ENCODE data around the gene TNS3. TPM values are rescaled to one million over a fixed set of nuclear protein-coding genes. Genes with fewer than 3 reads are reported as not detected.

Gene TNS3
- total and polyA plus RNA-seq, 4 experiments from 2014 or later: 0.11 to 3.2 (median 1.3) TPM; not detected in 1

DNA sequence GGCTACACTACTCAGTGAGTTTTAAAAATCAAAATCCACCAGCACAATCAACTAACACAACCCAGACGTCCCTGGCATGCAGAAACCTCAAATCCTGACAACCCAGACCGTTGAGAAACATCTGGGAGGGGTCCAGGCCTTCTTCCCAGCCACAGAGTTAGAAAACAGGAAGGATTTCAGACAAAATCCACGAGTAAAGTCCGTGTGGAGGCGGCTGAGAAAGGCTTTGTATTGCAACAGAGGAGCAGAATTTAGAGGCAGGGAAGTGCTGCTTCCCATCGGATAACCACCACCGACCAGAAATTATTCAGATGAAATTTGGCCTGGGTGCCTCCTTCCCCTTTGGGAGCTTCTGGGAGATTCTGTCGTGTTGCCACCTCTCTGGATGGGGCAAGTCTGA is 61.5 kb downstream of the TNS3 start:
- no peaks in the 10 kb centered on the region for H3K36me3 ChIP-seq (ENCODE audit: insufficient read depth, low read length)
- H3K27me3 ChIP-seq (ENCODE audit: insufficient read depth, low read length): no peaks in the 10 kb centered on the region
- DNase-seq: no peak
- H3K9me3 ChIP-seq (ENCODE audit: control insufficient read depth in 1 of 2, low read length in 2 of 2): no peaks in the 10 kb centered on the region
- peaks cover 0 to 2% of the 10 kb centered on the region in 2 donors for H3K27me3 Mint-ChIP-seq
- H3K4me3 Mint-ChIP-seq: no peak overlapping the region
- no peak overlapping the region for H3K4me3 ChIP-seq (ENCODE audit: low read length in 2 of 2)
- no peaks in the 10 kb centered on the region for H3K36me3 Mint-ChIP-seq
- peaks cover 0 to 7% (median under 1%) of the 10 kb centered on the region in 8 donors for H3K9me3 Mint-ChIP-seq
- no peak overlapping the region for H3K27ac Mint-ChIP-seq
- intact Hi-C loops (cut with micrococcal nuclease): no loop called here
- H3K4me1 Mint-ChIP-seq: no peaks in the 10 kb centered on the region
- H3K27ac ChIP-seq (ENCODE audit: low read depth, low read length): no peak overlapping the region
- CTCF ChIA-PET (ENCODE audit: partially characterized antibody): no interaction called here
- H3K4me1 ChIP-seq (ENCODE audit: insufficient read depth, low read length): no peaks in the 10 kb centered on the region
- POLR2A ChIA-PET (ENCODE audit: partially characterized antibody): no interaction called here

DNA sequence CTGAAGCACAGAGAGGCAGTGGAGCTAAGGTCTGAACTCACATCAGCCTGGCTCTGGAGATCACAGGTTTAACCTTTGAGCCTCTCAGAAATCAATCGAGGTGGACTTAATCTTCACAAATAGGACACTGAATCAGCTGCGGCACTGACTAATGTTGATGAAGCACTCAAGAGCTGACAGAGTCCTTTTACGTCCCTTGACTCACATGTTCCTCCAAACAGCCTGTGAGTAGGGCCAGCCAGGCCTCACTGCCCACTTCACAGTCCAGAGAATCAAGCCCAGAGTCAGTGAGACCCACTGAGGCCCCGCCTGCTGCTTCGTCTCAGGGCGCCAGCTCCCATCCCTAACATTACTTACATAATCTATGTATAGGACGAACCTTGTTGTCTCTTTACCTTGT is 63.1 kb downstream of the TNS3 start:
- H3K4me3 ChIP-seq (ENCODE audit: low read length in 2 of 2): no peak overlapping the region

DNA sequence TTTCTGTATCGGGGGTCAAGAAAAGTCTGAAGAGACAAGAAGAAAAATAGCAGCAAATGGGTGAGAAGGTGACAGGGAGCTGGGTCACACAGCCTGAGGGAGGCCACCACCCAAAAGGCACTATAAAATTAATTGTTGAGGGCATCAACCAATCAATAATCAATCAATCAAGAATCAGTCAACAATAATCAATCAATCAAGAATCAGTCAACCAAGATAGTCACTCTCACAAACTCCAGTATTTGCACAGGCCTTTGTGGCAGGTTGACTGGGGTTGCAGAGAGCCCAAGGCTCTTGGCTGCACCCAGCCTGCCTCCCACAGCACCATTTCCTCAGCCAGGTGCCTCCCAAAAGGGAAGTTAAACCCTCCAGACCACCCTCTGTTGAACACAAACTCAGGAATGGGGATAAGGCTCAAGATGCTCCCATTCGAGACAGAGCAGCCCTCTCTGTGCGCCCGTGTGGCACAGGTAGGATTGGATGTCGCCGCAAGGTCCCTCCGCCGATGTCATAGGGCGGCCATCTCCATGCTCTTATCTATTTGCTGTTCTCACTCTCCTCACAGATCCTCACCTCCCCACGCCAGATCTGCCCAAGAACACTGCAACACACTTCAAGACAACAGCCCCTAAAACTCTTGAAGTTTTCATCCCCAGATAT is 64.0 kb downstream of the TNS3 start:
- POLR2A ChIA-PET (ENCODE audit: partially characterized antibody): no interaction called here
- Mint-ChIP-seq H3K36me3 (no peaks in the 10 kb centered on the region), H3K27ac (peak overlapping the region in 1 of 7 donors; percentile 52), H3K4me1 (no peaks in the 10 kb centered on the region), H3K9me3 (peaks cover 0 to 5% (median 0%) of the 10 kb centered on the region in 8 donors), H3K27me3 (peaks cover 0 to 2% of the 10 kb centered on the region in 2 donors), H3K4me3 (no peak overlapping the region)
- Histone ChIP-seq H3K27me3 (ENCODE audit: insufficient read depth, low read length) (no peaks in the 10 kb centered on the region), H3K9me3 (ENCODE audit: control insufficient read depth in 1 of 2, low read length in 2 of 2) (no peaks in the 10 kb centered on the region), H3K27ac (ENCODE audit: low read depth, low read length) (no peak overlapping the region), H3K36me3 (ENCODE audit: insufficient read depth, low read length) (no peaks in the 10 kb centered on the region), H3K4me3 (ENCODE audit: low read length in 2 of 2) (no peak overlapping the region), H3K4me1 (ENCODE audit: insufficient read depth, low read length) (no peaks in the 10 kb centered on the region)
- CTCF ChIA-PET (ENCODE audit: partially characterized antibody): no interaction called here
- no peak for DNase-seq
- intact Hi-C loops (cut with micrococcal nuclease): no loop called here

More for the DNA sequence above, 63.1 kb downstream of the TNS3 start:
- ChIA-PET POLR2A (ENCODE audit: partially characterized antibody) (no interaction called here), CTCF (ENCODE audit: partially characterized antibody) (no interaction called here)
- Histone ChIP-seq H3K27me3 (ENCODE audit: insufficient read depth, low read length) (no peaks in the 10 kb centered on the region), H3K9me3 (ENCODE audit: control insufficient read depth in 1 of 2, low read length in 2 of 2) (no peaks in the 10 kb centered on the region), H3K27ac (ENCODE audit: low read depth, low read length) (no peak overlapping the region), H3K36me3 (ENCODE audit: insufficient read depth, low read length) (no peaks in the 10 kb centered on the region), H3K4me1 (ENCODE audit: insufficient read depth, low read length) (no peaks in the 10 kb centered on the region)
- Mint-ChIP-seq H3K4me3 (no peak overlapping the region), H3K9me3 (peaks cover 0 to 6% (median 0%) of the 10 kb centered on the region in 8 donors), H3K36me3 (no peaks in the 10 kb centered on the region), H3K4me1 (no peaks in the 10 kb centered on the region), H3K27me3 (peaks cover 0 to 2% of the 10 kb centered on the region in 2 donors), H3K27ac (no peak overlapping the region)
- intact Hi-C loops (cut with micrococcal nuclease): no loop called here
- no peak for DNase-seq

DNA sequence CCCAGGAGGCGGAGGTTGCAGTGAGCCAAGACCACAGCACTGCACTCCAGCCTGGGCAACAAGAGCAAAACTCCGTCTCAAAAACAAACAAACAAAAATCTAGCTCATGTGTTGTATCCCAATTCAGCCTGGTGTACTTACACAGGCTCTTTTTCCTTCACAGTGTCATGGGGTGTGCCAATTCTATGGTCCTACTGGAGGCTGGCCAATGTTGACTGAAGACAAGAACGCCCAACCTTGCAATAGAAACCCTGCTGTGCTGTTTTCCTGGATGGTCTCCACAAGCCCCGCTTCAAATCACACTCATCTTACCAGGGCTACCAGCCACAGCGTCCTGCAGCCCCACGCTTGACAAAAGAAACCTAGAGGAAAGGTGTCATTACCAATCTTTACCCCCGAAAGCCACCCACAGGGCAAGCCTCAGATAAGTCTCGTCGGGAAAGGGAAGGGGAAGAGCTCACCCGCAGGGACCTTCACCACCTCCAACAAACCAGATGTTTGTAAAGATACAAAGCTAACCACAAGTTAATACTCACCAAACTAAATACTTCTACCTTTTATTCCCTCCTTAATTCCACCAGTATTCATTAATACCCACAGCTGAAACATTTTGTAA is 64.8 kb downstream of the TNS3 start:
- H3K27me3 Mint-ChIP-seq: no peaks in the 10 kb centered on the region
- ChIA-PET POLR2A (ENCODE audit: partially characterized antibody) (no interaction called here), CTCF (ENCODE audit: partially characterized antibody) (no interaction called here)
- no peak for DNase-seq
- no peaks in the 10 kb centered on the region for H3K27me3 ChIP-seq (ENCODE audit: insufficient read depth, low read length)
- no peaks in the 10 kb centered on the region for H3K36me3 ChIP-seq (ENCODE audit: insufficient read depth, low read length)
- no peak overlapping the region for H3K27ac ChIP-seq (ENCODE audit: low read depth, low read length)
- H3K4me3 Mint-ChIP-seq: no peak overlapping the region
- no peaks in the 10 kb centered on the region for H3K4me1 Mint-ChIP-seq
- intact Hi-C loops (cut with micrococcal nuclease): no loop called here
- no peak overlapping the region for H3K4me3 ChIP-seq (ENCODE audit: low read length in 2 of 2)
- H3K9me3 Mint-ChIP-seq: peaks cover 0 to 4% (median 0%) of the 10 kb centered on the region in 8 donors
- H3K27ac Mint-ChIP-seq: no peak overlapping the region
- H3K9me3 ChIP-seq (ENCODE audit: control insufficient read depth in 1 of 2, low read length in 2 of 2): no peaks in the 10 kb centered on the region
- H3K4me1 ChIP-seq (ENCODE audit: insufficient read depth, low read length): no peaks in the 10 kb centered on the region
- H3K36me3 Mint-ChIP-seq: no peaks in the 10 kb centered on the region

DNA sequence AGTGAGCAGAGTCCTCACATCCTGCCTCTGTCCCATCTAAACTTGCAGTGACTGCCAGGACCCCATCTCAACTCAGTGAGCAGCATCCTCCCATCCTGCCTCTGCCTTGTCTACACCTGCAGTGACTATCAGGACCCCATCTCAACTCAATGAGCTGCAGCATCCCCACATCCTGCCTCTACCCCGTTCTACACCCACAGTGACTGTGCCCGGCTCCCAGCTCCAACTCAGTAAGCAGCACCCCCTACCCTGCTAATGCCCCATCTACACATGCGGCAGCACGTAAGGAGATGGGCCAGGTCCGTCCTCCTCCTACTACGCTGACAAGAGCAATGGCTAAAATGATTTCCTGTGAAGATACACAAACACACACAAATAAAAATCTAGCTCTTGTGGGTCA is 65.5 kb downstream of the TNS3 start:
- ChIA-PET POLR2A (ENCODE audit: partially characterized antibody) (no interaction called here), CTCF (ENCODE audit: partially characterized antibody) (no interaction called here)
- no peak overlapping the region for H3K27ac Mint-ChIP-seq
- Histone ChIP-seq H3K4me1 (ENCODE audit: insufficient read depth, low read length) (no peaks in the 10 kb centered on the region), H3K27me3 (ENCODE audit: insufficient read depth, low read length) (no peaks in the 10 kb centered on the region), H3K9me3 (ENCODE audit: control insufficient read depth in 1 of 2, low read length in 2 of 2) (no peaks in the 10 kb centered on the region), H3K36me3 (ENCODE audit: insufficient read depth, low read length) (no peaks in the 10 kb centered on the region), H3K4me3 (ENCODE audit: low read length in 2 of 2) (no peak overlapping the region), H3K27ac (ENCODE audit: low read depth, low read length) (no peak overlapping the region)
- H3K27me3 Mint-ChIP-seq: no peaks in the 10 kb centered on the region
- no peak for DNase-seq
- H3K4me1 Mint-ChIP-seq: no peaks in the 10 kb centered on the region
- peaks cover 0 to 4% (median 0%) of the 10 kb centered on the region in 8 donors for H3K9me3 Mint-ChIP-seq
- H3K36me3 Mint-ChIP-seq: no peaks in the 10 kb centered on the region
- H3K4me3 Mint-ChIP-seq: no peak overlapping the region
- intact Hi-C loops (cut with micrococcal nuclease): no loop called here

DNA sequence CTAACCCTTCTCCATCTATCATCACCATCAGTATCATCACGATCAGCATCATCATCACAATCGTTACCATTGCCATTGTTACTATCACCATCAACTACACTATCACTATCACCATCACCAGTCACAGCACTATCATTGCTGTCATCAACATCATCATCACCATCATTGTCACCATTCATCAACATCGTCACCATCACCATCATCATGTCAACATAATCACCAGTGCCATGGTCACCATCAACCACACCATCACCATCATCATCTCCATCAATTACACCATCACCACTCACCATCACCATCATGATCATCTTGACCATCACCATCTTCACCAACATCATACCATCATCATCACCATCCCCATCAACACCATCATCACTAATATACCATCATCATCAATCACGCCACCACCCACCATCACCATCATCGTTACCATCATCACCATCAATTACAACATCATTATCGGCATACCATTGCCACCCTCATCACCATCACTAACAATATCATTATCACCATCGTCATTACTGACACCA is 66.5 kb downstream of the TNS3 start:
- POLR2A ChIA-PET (ENCODE audit: partially characterized antibody): no interaction called here
- CTCF ChIA-PET (ENCODE audit: partially characterized antibody): no interaction called here

DNA sequence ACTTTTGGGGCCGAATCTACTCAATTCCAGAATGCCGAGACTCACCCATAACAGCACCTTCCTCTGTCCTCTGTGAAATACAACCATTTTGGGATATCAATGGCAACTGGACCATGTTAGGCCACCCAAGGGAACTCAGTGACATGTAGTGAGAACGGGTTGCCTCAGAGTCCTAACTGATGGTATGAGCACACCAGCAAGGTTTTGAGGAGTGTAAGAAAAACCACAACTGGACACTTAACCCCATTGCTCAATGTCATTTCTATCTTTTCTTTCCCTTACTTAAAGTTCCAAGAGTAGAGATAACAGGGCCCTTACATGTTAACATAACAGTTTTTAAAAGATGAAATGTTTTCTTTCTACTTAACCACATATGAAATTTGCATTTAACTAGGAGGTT is 67.1 kb downstream of the TNS3 start:
- H3K9me3 Mint-ChIP-seq: peaks cover 0 to 4% (median 0%) of the 10 kb centered on the region in 8 donors
- DNase-seq: no peak
- intact Hi-C loops (cut with micrococcal nuclease): no loop called here
- no peaks in the 10 kb centered on the region for H3K27me3 ChIP-seq (ENCODE audit: insufficient read depth, low read length)
- no peak overlapping the region for H3K27ac ChIP-seq (ENCODE audit: low read depth, low read length)
- no peaks in the 10 kb centered on the region for H3K27me3 Mint-ChIP-seq
- CTCF ChIA-PET (ENCODE audit: partially characterized antibody): no interaction called here
- no peak overlapping the region for H3K4me3 ChIP-seq (ENCODE audit: low read length in 2 of 2)
- H3K4me1 ChIP-seq (ENCODE audit: insufficient read depth, low read length): no peaks in the 10 kb centered on the region
- no peak overlapping the region for H3K27ac Mint-ChIP-seq
- no peaks in the 10 kb centered on the region for H3K4me1 Mint-ChIP-seq
- POLR2A ChIA-PET (ENCODE audit: partially characterized antibody): no interaction called here
- no peaks in the 10 kb centered on the region for H3K36me3 ChIP-seq (ENCODE audit: insufficient read depth, low read length)
- no peaks in the 10 kb centered on the region for H3K36me3 Mint-ChIP-seq
- H3K4me3 Mint-ChIP-seq: no peak overlapping the region
- H3K9me3 ChIP-seq (ENCODE audit: control insufficient read depth in 1 of 2, low read length in 2 of 2): no peaks in the 10 kb centered on the region

More for the DNA sequence above, 66.5 kb downstream of the TNS3 start:
- Mint-ChIP-seq H3K4me1 (no peaks in the 10 kb centered on the region), H3K4me3 (no peak overlapping the region), H3K27ac (no peak overlapping the region), H3K27me3 (no peaks in the 10 kb centered on the region), H3K9me3 (peaks cover 0 to 4% (median 0%) of the 10 kb centered on the region in 8 donors), H3K36me3 (no peaks in the 10 kb centered on the region)
- intact Hi-C loops (cut with micrococcal nuclease): no loop called here
- Histone ChIP-seq H3K36me3 (ENCODE audit: insufficient read depth, low read length) (no peaks in the 10 kb centered on the region), H3K4me1 (ENCODE audit: insufficient read depth, low read length) (no peaks in the 10 kb centered on the region), H3K27ac (ENCODE audit: low read depth, low read length) (no peak overlapping the region), H3K27me3 (ENCODE audit: insufficient read depth, low read length) (no peaks in the 10 kb centered on the region), H3K9me3 (ENCODE audit: control insufficient read depth in 1 of 2, low read length in 2 of 2) (no peaks in the 10 kb centered on the region), H3K4me3 (ENCODE audit: low read length in 2 of 2) (no peak overlapping the region)
- no peak for DNase-seq

All from CD4-positive, alpha-beta memory T cell (primary cell).